ENCODE measurements around the gene ARMH1. TPM values are rescaled to one million over a fixed set of nuclear protein-coding genes. Genes with fewer than 3 reads are reported as not detected.

Gene ARMH1
- total and polyA plus RNA-seq, 2 experiments from 2014 or later: 3.1 to 6.3 TPM

DNA sequence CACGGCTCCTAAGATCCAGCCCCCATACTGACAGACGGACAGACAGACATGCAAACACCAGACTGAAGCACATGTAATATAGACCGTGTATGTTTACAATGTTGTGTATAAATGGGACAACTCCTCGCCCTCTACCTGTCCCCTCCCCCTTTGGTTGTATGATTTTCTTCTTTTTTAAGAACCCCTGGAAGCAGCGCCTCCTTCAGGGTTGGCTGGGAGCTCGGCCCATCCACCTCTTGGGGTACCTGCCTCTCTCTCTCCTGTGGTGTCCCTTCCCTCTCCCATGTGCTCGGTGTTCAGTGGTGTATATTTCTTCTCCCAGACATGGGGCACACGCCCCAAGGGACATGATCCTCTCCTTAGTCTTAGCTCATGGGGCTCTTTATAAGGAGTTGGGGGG, 23.4 kb upstream of the ARMH1 start:
- H3K36me3 ChIP-seq (replicated peaks; ENCODE audit: insufficient read depth, low read depth): no peaks in the 10 kb centered on the region
- DNase-seq (ENCODE audit: low spot score): no peak
- WGBS (ENCODE audit: low lambda C conversion rate, missing lambda C conversion rate): 81% methylated on average over 8 of the region's 8 CpGs

DNA sequence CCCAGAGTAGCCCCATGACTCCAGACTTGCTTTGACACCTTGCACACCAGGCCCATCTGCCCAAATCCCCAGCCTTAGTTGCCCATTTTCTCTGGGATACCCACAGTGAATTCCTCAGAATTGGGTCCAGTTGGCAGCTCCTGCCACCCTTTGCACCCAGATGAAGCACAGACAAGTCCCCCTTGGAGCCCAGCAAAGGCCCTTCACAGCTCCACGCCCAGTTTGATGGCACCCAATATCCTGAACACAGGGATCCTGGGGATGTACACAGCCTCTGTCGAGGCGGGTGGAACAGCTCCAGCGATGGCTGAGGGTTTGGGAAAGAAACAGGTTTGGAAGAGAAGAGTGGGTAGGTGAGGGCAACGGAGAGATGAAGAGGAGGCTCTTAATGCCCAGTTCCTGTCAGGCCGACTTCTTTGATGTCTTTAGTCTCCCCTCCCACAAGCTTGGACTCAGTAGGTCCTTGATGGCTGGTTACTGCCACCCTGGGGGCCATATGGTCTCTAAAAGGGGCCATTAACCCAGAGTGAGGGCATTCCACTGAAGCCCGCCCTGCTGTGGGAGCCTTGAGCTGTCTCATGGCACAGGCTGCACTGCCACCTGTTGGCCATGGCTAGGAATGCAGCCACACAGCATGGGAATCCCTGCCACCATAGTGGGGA, 21.9 kb upstream of the ARMH1 start:
- Histone ChIP-seq H2AFZ (no peak overlapping the region), H3K36me3 (replicated peaks; ENCODE audit: insufficient read depth, low read depth) (no peaks in the 10 kb centered on the region), H3K79me2 (no peaks in the 10 kb centered on the region), H3K27ac (no peak overlapping the region), H3K9me2 (replicated peaks; ENCODE audit: insufficient read depth) (no peaks in the 10 kb centered on the region), H3K4me1 (ENCODE audit: insufficient read depth) (peaks cover 5% of the 10 kb centered on the region), H3K27me3 (no peaks in the 10 kb centered on the region), H4K20me1 (ENCODE audit: insufficient read depth, poor library complexity, severe bottlenecking) (no peaks in the 10 kb centered on the region), H3K4me3 (no peak overlapping the region), H3K4me2 (no peak overlapping the region), H3K9me3 (ENCODE audit: low read depth) (no peaks in the 10 kb centered on the region)
- 71% methylated on average over 7 of the region's 7 CpGs for WGBS (ENCODE audit: low lambda C conversion rate, missing lambda C conversion rate)
- peak; percentile 87 for DNase-seq (ENCODE audit: low spot score)
- TF ChIP-seq, protein P1, sequence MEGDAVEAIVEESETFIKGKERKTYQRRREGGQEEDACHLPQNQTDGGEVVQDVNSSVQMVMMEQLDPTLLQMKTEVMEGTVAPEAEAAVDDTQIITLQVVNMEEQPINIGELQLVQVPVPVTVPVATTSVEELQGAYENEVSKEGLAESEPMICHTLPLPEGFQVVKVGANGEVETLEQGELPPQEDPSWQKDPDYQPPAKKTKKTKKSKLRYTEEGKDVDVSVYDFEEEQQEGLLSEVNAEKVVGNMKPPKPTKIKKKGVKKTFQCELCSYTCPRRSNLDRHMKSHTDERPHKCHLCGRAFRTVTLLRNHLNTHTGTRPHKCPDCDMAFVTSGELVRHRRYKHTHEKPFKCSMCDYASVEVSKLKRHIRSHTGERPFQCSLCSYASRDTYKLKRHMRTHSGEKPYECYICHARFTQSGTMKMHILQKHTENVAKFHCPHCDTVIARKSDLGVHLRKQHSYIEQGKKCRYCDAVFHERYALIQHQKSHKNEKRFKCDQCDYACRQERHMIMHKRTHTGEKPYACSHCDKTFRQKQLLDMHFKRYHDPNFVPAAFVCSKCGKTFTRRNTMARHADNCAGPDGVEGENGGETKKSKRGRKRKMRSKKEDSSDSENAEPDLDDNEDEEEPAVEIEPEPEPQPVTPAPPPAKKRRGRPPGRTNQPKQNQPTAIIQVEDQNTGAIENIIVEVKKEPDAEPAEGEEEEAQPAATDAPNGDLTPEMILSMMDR (IDR thresholded peaks at IDR 0.05; ENCODE audit: poor library complexity): peak; percentile 89
- TF ChIP-seq EZH2 (IDR thresholded peaks at IDR 0.05; ENCODE audit: borderline replicate concordance) (no peak), EZH2phosphoT487 (IDR thresholded peaks at IDR 0.05; ENCODE audit: low read depth, severe bottlenecking, unreplicated experiment) (no peak)

More for the DNA sequence above, 23.4 kb upstream of the ARMH1 start:
- H3K4me2 ChIP-seq: no peak overlapping the region
- H2AFZ ChIP-seq: no peak overlapping the region
- H3K27ac ChIP-seq: no peak overlapping the region
- no peaks in the 10 kb centered on the region for H3K79me2 ChIP-seq
- TF ChIP-seq EZH2 (IDR thresholded peaks at IDR 0.05; ENCODE audit: borderline replicate concordance) (no peak), EZH2phosphoT487 (IDR thresholded peaks at IDR 0.05; ENCODE audit: low read depth, severe bottlenecking, unreplicated experiment) (no peak)
- TF ChIP-seq, protein P1 (IDR thresholded peaks at IDR 0.05; ENCODE audit: poor library complexity): no peak
- H4K20me1 ChIP-seq (ENCODE audit: insufficient read depth, poor library complexity, severe bottlenecking): no peaks in the 10 kb centered on the region
- H3K4me3 ChIP-seq: no peak overlapping the region
- H3K9me2 ChIP-seq (replicated peaks; ENCODE audit: insufficient read depth): no peaks in the 10 kb centered on the region
- no peaks in the 10 kb centered on the region for H3K9me3 ChIP-seq (ENCODE audit: low read depth)
- peaks cover 5% of the 10 kb centered on the region for H3K4me1 ChIP-seq (ENCODE audit: insufficient read depth)
- no peaks in the 10 kb centered on the region for H3K27me3 ChIP-seq

DNA sequence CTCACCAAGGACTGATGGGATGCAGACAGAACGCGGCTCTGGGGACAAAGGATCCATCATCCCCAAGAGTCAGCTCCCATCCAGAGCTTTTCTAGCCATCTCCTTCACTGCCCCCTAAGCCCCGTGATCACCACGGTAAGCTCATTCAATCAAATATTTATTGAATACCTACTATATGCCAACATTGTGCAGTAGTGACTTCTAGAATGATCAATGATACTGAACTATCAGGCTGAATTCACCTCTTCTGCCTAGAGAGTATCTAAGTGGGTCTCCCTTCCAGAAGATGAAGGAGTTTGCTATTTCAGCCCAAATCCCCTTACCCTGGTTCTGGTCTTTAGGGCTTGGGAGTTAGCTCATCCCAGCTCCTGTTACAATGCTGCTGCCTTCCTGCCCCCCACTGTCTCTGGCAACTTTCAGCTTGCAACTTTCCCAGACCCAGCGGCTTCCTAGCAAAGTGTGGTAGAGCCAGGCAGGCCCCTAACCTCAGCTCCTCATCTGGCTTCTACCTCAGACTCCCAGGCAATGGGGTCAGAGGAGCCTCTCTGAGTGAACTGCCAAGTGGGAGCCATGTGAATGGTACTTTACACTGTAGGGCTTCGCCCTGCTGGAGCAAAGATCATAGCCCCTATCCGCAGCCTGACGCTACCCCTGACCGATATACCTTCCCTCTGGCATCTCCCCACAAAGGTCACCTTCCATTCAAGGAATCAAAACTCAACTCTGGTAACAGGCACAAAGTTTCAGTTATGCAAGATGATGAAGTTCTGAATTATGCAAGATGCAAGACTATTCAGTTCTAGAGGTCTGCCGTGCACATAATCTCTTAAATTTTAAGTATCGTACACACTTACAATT, 21.2 kb upstream of the ARMH1 start:
- no peaks in the 10 kb centered on the region for H3K36me3 ChIP-seq (replicated peaks; ENCODE audit: insufficient read depth, low read depth)
- TF ChIP-seq EZH2phosphoT487 (IDR thresholded peaks at IDR 0.05; ENCODE audit: low read depth, severe bottlenecking, unreplicated experiment) (no peak), EZH2 (IDR thresholded peaks at IDR 0.05; ENCODE audit: borderline replicate concordance) (no peak)
- TF ChIP-seq, protein P1 (IDR thresholded peaks at IDR 0.05; ENCODE audit: poor library complexity): no peak
- H3K27ac ChIP-seq: no peak overlapping the region
- H4K20me1 ChIP-seq (ENCODE audit: insufficient read depth, poor library complexity, severe bottlenecking): no peaks in the 10 kb centered on the region
- H3K79me2 ChIP-seq: no peaks in the 10 kb centered on the region
- H3K4me2 ChIP-seq: no peak overlapping the region
- H3K4me3 ChIP-seq: no peak overlapping the region
- no peak overlapping the region for H2AFZ ChIP-seq
- H3K4me1 ChIP-seq (ENCODE audit: insufficient read depth): peaks cover 5% of the 10 kb centered on the region
- no peaks in the 10 kb centered on the region for H3K9me3 ChIP-seq (ENCODE audit: low read depth)
- H3K27me3 ChIP-seq: no peaks in the 10 kb centered on the region
- no peaks in the 10 kb centered on the region for H3K9me2 ChIP-seq (replicated peaks; ENCODE audit: insufficient read depth)
- DNase-seq (ENCODE audit: low spot score): no peak
- WGBS (ENCODE audit: low lambda C conversion rate, missing lambda C conversion rate): 58% methylated on average over 11 of the region's 11 CpGs

All from hepatocyte (in vitro differentiated cells).